ENCODE measurements around the gene SUPT3H. TPM values are rescaled to one million over a fixed set of nuclear protein-coding genes. Genes with fewer than 3 reads are reported as not detected.

SUPT3H gene
- total RNA-seq, 1 donor from 2014 or later, result 2.6 TPM

DNA sequence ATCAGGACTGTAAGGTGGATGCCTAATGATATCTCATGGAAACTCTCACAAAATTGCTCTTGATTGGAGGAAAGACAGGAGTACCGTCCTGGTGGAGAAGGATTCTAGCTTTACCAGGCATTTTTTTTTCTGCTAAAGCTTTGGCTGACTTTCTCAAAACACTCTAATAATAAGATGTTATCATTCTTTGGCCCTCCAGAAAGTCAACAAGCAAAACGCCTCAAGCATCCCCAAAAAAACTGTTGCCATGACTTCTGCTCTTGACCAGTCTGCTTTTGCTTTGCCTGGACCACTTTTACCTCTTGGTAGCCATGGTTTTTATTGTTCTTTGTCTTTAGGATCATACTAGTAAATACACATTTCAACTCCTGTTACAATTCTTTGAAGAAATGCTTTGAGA lies 105.1 kb downstream of the SUPT3H start:
- Histone ChIP-seq H3K9me3 (replicated peaks) (peaks cover 7% of the 10 kb centered on the region), H3K4me3 (no peak overlapping the region), H3K27me3 (ENCODE audit: low read depth) (no peaks in the 10 kb centered on the region), H3K4me1 (no peaks in the 10 kb centered on the region), H3K36me3 (no peaks in the 10 kb centered on the region), H3K27ac (replicated peaks) (no peak overlapping the region)
- no peak for DNase-seq
- intact Hi-C loops (cut with micrococcal nuclease), result no loop called here
- TF ChIP-seq CTCF (IDR thresholded peaks at IDR 0.05; ENCODE audit: borderline replicate concordance), result no peak

- no peak for DNase-seq
- Histone ChIP-seq H3K27ac (replicated peaks) (no peak overlapping the region), H3K4me1 (no peaks in the 10 kb centered on the region), H3K36me3 (no peaks in the 10 kb centered on the region), H3K9me3 (replicated peaks) (no peaks in the 10 kb centered on the region), H3K27me3 (ENCODE audit: low read depth) (no peaks in the 10 kb centered on the region), H3K4me3 (no peak overlapping the region)
- no peak for TF ChIP-seq CTCF (IDR thresholded peaks at IDR 0.05; ENCODE audit: borderline replicate concordance)
- intact Hi-C loops (cut with micrococcal nuclease), result no loop called here
Measured at GRCh38 chr6:45265246-45265645, 112.5 kb downstream of the SUPT3H start.

DNA sequence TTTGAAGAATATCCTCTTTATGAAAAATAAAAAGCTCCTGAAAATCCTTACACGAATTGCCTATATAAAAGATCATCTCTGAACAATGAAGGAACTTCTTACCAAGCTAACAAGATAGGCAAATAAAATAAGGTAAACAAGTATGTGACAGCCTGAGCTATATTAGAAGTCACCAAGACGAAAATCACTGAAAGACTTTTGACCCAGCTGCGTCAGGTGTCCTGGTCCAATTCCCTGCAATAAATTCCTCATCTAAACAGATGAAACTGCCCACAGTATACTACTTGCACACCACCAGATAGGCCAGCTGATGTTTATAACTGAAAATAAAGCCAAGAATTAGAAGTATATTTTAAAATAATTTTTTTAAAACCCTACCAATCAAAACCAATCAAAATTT lies 117.0 kb downstream of the SUPT3H start:
- H3K27me3 ChIP-seq (ENCODE audit: low read depth), result no peaks in the 10 kb centered on the region
- TF ChIP-seq CTCF (IDR thresholded peaks at IDR 0.05; ENCODE audit: borderline replicate concordance), result no peak
- H3K4me3 ChIP-seq, result no peak overlapping the region
- no peaks in the 10 kb centered on the region for H3K36me3 ChIP-seq
- no peak for DNase-seq
- H3K9me3 ChIP-seq (replicated peaks), result no peaks in the 10 kb centered on the region
- intact Hi-C loops (cut with micrococcal nuclease), result no loop called here
- no peaks in the 10 kb centered on the region for H3K4me1 ChIP-seq
- no peak overlapping the region for H3K27ac ChIP-seq (replicated peaks)

GRCh38 chr6:45256697-45257695 lies 120.7 kb downstream of the SUPT3H start:
- intact Hi-C loops (cut with micrococcal nuclease), result no loop called here
- Histone ChIP-seq H3K27me3 (ENCODE audit: low read depth) (no peaks in the 10 kb centered on the region), H3K9me3 (replicated peaks) (no peaks in the 10 kb centered on the region), H3K27ac (replicated peaks) (no peak overlapping the region), H3K36me3 (no peaks in the 10 kb centered on the region), H3K4me3 (no peak overlapping the region), H3K4me1 (no peaks in the 10 kb centered on the region)
- DNase-seq, result no peak
- no peak for TF ChIP-seq CTCF (IDR thresholded peaks at IDR 0.05; ENCODE audit: borderline replicate concordance)

DNA sequence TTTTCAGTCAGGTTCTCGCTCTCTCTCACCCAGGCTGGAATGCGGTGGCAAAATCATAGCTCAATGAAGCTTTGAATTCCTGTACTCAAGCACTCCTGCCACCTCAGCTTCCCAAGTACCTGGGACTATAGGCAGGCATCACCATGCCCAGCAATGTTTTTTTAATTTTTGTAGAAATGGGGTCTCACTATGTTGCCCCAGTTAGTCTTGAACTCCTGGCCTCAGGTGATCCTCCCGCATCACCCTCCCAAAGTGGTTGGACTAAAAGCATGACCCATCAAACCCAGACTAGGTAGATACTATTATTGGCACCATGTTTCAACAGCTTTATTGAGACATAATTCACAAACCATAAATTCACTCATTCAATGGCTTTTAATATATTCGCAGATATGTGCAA lies 122.3 kb downstream of the SUPT3H start:
- Histone ChIP-seq H3K4me1 (no peaks in the 10 kb centered on the region), H3K36me3 (no peaks in the 10 kb centered on the region), H3K27ac (replicated peaks) (no peak overlapping the region), H3K27me3 (ENCODE audit: low read depth) (no peaks in the 10 kb centered on the region), H3K4me3 (no peak overlapping the region), H3K9me3 (replicated peaks) (no peaks in the 10 kb centered on the region)
- no peak for TF ChIP-seq CTCF (IDR thresholded peaks at IDR 0.05; ENCODE audit: borderline replicate concordance)
- no peak for DNase-seq
- intact Hi-C loops (cut with micrococcal nuclease), result no loop called here
